GM23338 (cell line): ENCODE data around the gene SLC40A1. TPM values are rescaled to one million over a fixed set of nuclear protein-coding genes. Genes with fewer than 3 reads are reported as not detected.

ENCODE experiments used
- ATAC-seq: fragments of 200-7000 bp; cut with Tn5 transposase; 3 replicates; pipeline ENCODE4 v1.9.1; 2020
- DNase-seq: peaks from one replicate; pipeline ENCODE4 v3.0.0-alpha.2; 2015; ENCODE audit warnings: low spot score
- H2AFZ ChIP-seq: fragments of 200-600 bp; sonication (generic); 2 replicates; pipeline ENCODE4 v1.8.0; 2016; ENCODE audit warnings: antibody characterized with exemption, mild to moderate bottlenecking, moderate library complexity
- H3F3A ChIP-seq: fragments of 200-600 bp; sonication (generic); replicated peaks from 2 replicates; pipeline ENCODE4 v1.8.0; 2017; ENCODE audit warnings: antibody characterized with exemption, mixed run types, low read depth
- H3K27ac ChIP-seq: fragments of 200-600 bp; sonication (generic); 2 replicates; pipeline ENCODE4 v1.6.1; 2016; ENCODE audit warnings: low read depth
- H3K27me3 ChIP-seq: fragments of 200-600 bp; sonication (generic); 2 replicates; pipeline ENCODE4 v1.8.0; 2016; ENCODE audit warnings: mild to moderate bottlenecking, mixed run types, moderate library complexity; ENCODE audit not compliant: insufficient read depth
- H3K36me3 ChIP-seq: fragments of 200-600 bp; sonication (generic); 2 replicates; pipeline ENCODE4 v1.8.0; 2016; ENCODE audit warnings: mild to moderate bottlenecking; ENCODE audit not compliant: insufficient read depth
- H3K4me1 ChIP-seq: fragments of 200-600 bp; sonication (generic); 2 replicates; pipeline ENCODE4 v1.8.0; 2016; ENCODE audit warnings: mild to moderate bottlenecking, moderate library complexity; ENCODE audit not compliant: insufficient read depth
- H3K4me2 ChIP-seq: fragments of 200-600 bp; sonication (generic); 2 replicates; pipeline ENCODE4 v1.7.1; 2017; ENCODE audit warnings: mixed run types
- H3K4me3 ChIP-seq: fragments of 200-600 bp; sonication (generic); 2 replicates; pipeline ENCODE4 v1.6.1; 2016; ENCODE audit warnings: mixed run types
- H3K79me2 ChIP-seq: fragments of 200-600 bp; sonication (generic); replicated peaks from 2 replicates; pipeline ENCODE4 v1.8.0; 2017; ENCODE audit warnings: mild to moderate bottlenecking; ENCODE audit not compliant: insufficient read depth
- H3K9me2 ChIP-seq: fragments of 200-600 bp; sonication (generic); 2 replicates; pipeline ENCODE4 v1.8.0; 2017; ENCODE audit not compliant: insufficient read depth
- H4K20me1 ChIP-seq: fragments of 200-600 bp; sonication (generic); replicated peaks from 2 replicates; pipeline ENCODE4 v1.8.0; 2017; ENCODE audit warnings: mild to moderate bottlenecking; ENCODE audit not compliant: insufficient read depth
- H3K27ac Mint-ChIP-seq: 2 replicates; pipeline ENCODE4 v1.8.0; 2020; ENCODE audit warnings: inconsistent platforms, mild to moderate bottlenecking, moderate library complexity, mixed read lengths
- H3K27me3 Mint-ChIP-seq: 3 replicates; pipeline ENCODE4 v1.8.0; 2022; ENCODE audit warnings: low read depth, mild to moderate bottlenecking, moderate library complexity, mixed read lengths, inconsistent platforms; ENCODE audit not compliant: insufficient read depth, poor library complexity
- H3K36me3 Mint-ChIP-seq: 3 replicates; pipeline ENCODE4 v1.8.0; 2021; ENCODE audit warnings: low read depth, mild to moderate bottlenecking, inconsistent platforms, moderate library complexity, mixed read lengths
- H3K4me1 Mint-ChIP-seq: 3 replicates; pipeline ENCODE4 v1.8.0; 2020; ENCODE audit warnings: mild to moderate bottlenecking, inconsistent platforms, mixed read lengths
- H3K4me3 Mint-ChIP-seq: 3 replicates; pipeline ENCODE4 v1.8.0; 2021; ENCODE audit warnings: moderate library complexity, mild to moderate bottlenecking, inconsistent platforms, mixed read lengths
- H3K9me3 Mint-ChIP-seq: 3 replicates; pipeline ENCODE4 v1.8.0; 2020; ENCODE audit warnings: moderate library complexity, mild to moderate bottlenecking, inconsistent platforms, mixed read lengths
- CREB1 ChIP-seq: fragments of 250-450 bp; sonication (Bioruptor Pico); IDR thresholded peaks from 2 replicates; pipeline ENCODE4 v1.5.0; 2020; ENCODE audit warnings: low read depth, mild to moderate bottlenecking, moderate library complexity
- EZH2 ChIP-seq: fragments of 200-600 bp; sonication (generic); IDR thresholded peaks from one replicate; pipeline ENCODE4 v1.8.0; 2017; ENCODE audit warnings: antibody characterized with exemption, mild to moderate bottlenecking, low read depth; ENCODE audit not compliant: unreplicated experiment
- EZH2phosphoT487 ChIP-seq: fragments of 200-600 bp; sonication (generic); IDR thresholded peaks from one replicate; pipeline ENCODE4 v1.8.1; 2018; ENCODE audit warnings: antibody characterized with exemption; ENCODE audit not compliant: unreplicated experiment
- JUNB ChIP-seq: IDR thresholded peaks from one replicate; pipeline ENCODE4 v1.6.1; 2016; ENCODE audit warnings: antibody characterized with exemption; ENCODE audit not compliant: unreplicated experiment
- NANOG ChIP-seq: IDR thresholded peaks from 2 replicates; pipeline ENCODE4 v1.6.1; 2016; ENCODE audit warnings: antibody characterized with exemption, borderline replicate concordance
- POLR2AphosphoS5 ChIP-seq: IDR thresholded peaks from 2 replicates; pipeline ENCODE4 v1.6.1; 2016; ENCODE audit warnings: antibody characterized with exemption, low read depth
- REST ChIP-seq: IDR thresholded peaks from one replicate; pipeline ENCODE4 v1.6.1; 2018; ENCODE audit warnings: antibody characterized with exemption; ENCODE audit not compliant: unreplicated experiment
- STAT1 ChIP-seq: IDR thresholded peaks from one replicate; pipeline ENCODE4 v1.6.1; 2016; ENCODE audit warnings: antibody characterized with exemption; ENCODE audit not compliant: unreplicated experiment
- ZNF114 ChIP-seq: fragments of 250-450 bp; sonication (Bioruptor Pico); IDR thresholded peaks from 2 replicates; pipeline ENCODE4 v1.5.0; 2020; ENCODE audit warnings: mild to moderate bottlenecking, moderate library complexity
- ZNF331 ChIP-seq: fragments of 250-450 bp; sonication (Bioruptor Pico); IDR thresholded peaks from 2 replicates; pipeline ENCODE4 v1.5.0; 2020; ENCODE audit warnings: low read depth, mild to moderate bottlenecking, moderate library complexity
- polyA plus RNA-seq: library from polyadenylated mRNA; unstranded; fragments of >200 nt; fragmentation: Nextera tagmentation; extraction: Ambion mirVana; gene quantifications from 2 replicates; pipeline ENCODE4 v1.2.1, GENCODE V29; 2016
- total RNA-seq: library from RNA; depleted of rRNA; stranded (reverse); fragments of >200 nt; shearing (Covaris generic); gene quantifications from 2 replicates; pipeline ENCODE4 v1.2.3, GENCODE V29; 2014
- TF ChIP-seq, protein P1 (sequence below), 2 experiments: fragments of 200-600 bp in 1 of 2; sonication (generic) in 1 of 2; conservative IDR thresholded peaks; 2 replicates each; pipeline versions ENCODE4 v1.5.1 to v1.6.1; 2016 to 2017; ENCODE audit warnings: antibody characterized with exemption in 2 of 2, low read depth in 2 of 2, mild to moderate bottlenecking in 2 of 2, moderate library complexity in 1 of 2
- TF ChIP-seq, protein P2 (sequence below): IDR thresholded peaks from 2 replicates; pipeline ENCODE4 v1.6.1; 2016; ENCODE audit warnings: antibody characterized with exemption
- TF ChIP-seq, protein P3 (sequence below): fragments of 250-450 bp; sonication (Bioruptor Pico); IDR thresholded peaks from 2 replicates; pipeline ENCODE4 v1.5.0; 2020; ENCODE audit warnings: mild to moderate bottlenecking, moderate library complexity

Gene SLC40A1
- total and polyA plus RNA-seq, 2 experiments from 2014 or later, result 0.08 TPM; not detected in 1

- no peak for DNase-seq
- Histone ChIP-seq H4K20me1 (no peaks in the 10 kb centered on the region), H3F3A (no peaks in the 10 kb centered on the region), H3K9me2 (no peaks in the 10 kb centered on the region), H2AFZ (peak overlapping the region; percentile 8), H3K36me3 (no peaks in the 10 kb centered on the region), H3K27ac (no peak overlapping the region), H3K27me3 (no peaks in the 10 kb centered on the region), H3K79me2 (no peaks in the 10 kb centered on the region), H3K4me3 (no peak overlapping the region), H3K4me1 (peaks cover 8% of the 10 kb centered on the region), H3K4me2 (no peak overlapping the region)
- H3K9me3 Mint-ChIP-seq, result no peaks in the 10 kb centered on the region
- no peak overlapping the region for H3K4me3 Mint-ChIP-seq
- no peaks in the 10 kb centered on the region for H3K36me3 Mint-ChIP-seq
- no peak for TF ChIP-seq STAT1
- TF ChIP-seq, protein P1, sequence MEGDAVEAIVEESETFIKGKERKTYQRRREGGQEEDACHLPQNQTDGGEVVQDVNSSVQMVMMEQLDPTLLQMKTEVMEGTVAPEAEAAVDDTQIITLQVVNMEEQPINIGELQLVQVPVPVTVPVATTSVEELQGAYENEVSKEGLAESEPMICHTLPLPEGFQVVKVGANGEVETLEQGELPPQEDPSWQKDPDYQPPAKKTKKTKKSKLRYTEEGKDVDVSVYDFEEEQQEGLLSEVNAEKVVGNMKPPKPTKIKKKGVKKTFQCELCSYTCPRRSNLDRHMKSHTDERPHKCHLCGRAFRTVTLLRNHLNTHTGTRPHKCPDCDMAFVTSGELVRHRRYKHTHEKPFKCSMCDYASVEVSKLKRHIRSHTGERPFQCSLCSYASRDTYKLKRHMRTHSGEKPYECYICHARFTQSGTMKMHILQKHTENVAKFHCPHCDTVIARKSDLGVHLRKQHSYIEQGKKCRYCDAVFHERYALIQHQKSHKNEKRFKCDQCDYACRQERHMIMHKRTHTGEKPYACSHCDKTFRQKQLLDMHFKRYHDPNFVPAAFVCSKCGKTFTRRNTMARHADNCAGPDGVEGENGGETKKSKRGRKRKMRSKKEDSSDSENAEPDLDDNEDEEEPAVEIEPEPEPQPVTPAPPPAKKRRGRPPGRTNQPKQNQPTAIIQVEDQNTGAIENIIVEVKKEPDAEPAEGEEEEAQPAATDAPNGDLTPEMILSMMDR (conservative IDR thresholded peaks at IDR 0.05; ENCODE audit: low read depth in 2 of 2), result no peak
- no peak for TF ChIP-seq ZNF331 (CRISPR knock-in tag)
- TF ChIP-seq REST, result no peak
- TF ChIP-seq, protein P2, sequence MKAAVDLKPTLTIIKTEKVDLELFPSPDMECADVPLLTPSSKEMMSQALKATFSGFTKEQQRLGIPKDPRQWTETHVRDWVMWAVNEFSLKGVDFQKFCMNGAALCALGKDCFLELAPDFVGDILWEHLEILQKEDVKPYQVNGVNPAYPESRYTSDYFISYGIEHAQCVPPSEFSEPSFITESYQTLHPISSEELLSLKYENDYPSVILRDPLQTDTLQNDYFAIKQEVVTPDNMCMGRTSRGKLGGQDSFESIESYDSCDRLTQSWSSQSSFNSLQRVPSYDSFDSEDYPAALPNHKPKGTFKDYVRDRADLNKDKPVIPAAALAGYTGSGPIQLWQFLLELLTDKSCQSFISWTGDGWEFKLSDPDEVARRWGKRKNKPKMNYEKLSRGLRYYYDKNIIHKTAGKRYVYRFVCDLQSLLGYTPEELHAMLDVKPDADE, result no peak
- no peak for TF ChIP-seq EZH2
- TF ChIP-seq ZNF114 (CRISPR knock-in tag), result no peak
- TF ChIP-seq CREB1 (CRISPR knock-in tag), result no peak
- TF ChIP-seq POLR2AphosphoS5, result no peak
- TF ChIP-seq, protein P3, sequence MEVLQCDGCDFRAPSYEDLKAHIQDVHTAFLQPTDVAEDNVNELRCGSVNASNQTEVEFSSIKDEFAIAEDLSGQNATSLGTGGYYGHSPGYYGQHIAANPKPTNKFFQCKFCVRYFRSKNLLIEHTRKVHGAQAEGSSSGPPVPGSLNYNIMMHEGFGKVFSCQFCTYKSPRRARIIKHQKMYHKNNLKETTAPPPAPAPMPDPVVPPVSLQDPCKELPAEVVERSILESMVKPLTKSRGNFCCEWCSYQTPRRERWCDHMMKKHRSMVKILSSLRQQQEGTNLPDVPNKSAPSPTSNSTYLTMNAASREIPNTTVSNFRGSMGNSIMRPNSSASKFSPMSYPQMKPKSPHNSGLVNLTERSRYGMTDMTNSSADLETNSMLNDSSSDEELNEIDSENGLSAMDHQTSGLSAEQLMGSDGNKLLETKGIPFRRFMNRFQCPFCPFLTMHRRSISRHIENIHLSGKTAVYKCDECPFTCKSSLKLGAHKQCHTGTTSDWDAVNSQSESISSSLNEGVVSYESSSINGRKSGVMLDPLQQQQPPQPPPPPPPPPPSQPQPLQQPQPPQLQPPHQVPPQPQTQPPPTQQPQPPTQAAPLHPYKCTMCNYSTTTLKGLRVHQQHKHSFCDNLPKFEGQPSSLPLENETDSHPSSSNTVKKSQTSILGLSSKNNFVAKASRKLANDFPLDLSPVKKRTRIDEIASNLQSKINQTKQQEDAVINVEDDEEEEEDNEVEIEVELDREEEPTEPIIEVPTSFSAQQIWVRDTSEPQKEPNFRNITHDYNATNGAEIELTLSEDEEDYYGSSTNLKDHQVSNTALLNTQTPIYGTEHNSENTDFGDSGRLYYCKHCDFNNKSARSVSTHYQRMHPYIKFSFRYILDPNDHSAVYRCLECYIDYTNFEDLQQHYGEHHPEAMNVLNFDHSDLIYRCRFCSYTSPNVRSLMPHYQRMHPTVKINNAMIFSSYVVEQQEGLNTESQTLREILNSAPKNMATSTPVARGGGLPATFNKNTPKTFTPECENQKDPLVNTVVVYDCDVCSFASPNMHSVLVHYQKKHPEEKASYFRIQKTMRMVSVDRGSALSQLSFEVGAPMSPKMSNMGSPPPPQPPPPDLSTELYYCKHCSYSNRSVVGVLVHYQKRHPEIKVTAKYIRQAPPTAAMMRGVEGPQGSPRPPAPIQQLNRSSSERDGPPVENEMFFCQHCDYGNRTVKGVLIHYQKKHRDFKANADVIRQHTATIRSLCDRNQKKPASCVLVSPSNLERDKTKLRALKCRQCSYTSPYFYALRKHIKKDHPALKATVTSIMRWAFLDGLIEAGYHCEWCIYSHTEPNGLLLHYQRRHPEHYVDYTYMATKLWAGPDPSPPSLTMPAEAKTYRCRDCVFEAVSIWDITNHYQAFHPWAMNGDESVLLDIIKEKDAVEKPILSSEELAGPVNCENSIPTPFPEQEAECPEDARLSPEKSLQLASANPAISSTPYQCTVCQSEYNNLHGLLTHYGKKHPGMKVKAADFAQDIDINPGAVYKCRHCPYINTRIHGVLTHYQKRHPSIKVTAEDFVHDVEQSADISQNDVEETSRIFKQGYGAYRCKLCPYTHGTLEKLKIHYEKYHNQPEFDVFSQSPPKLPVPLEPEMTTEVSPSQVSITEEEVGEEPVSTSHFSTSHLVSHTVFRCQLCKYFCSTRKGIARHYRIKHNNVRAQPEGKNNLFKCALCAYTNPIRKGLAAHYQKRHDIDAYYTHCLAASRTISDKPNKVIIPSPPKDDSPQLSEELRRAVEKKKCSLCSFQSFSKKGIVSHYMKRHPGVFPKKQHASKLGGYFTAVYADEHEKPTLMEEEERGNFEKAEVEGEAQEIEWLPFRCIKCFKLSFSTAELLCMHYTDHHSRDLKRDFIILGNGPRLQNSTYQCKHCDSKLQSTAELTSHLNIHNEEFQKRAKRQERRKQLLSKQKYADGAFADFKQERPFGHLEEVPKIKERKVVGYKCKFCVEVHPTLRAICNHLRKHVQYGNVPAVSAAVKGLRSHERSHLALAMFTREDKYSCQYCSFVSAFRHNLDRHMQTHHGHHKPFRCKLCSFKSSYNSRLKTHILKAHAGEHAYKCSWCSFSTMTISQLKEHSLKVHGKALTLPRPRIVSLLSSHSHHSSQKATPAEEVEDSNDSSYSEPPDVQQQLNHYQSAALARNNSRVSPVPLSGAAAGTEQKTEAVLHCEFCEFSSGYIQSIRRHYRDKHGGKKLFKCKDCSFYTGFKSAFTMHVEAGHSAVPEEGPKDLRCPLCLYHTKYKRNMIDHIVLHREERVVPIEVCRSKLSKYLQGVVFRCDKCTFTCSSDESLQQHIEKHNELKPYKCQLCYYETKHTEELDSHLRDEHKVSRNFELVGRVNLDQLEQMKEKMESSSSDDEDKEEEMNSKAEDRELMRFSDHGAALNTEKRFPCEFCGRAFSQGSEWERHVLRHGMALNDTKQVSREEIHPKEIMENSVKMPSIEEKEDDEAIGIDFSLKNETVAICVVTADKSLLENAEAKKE, result no peak
- no peak for TF ChIP-seq JUNB
- TF ChIP-seq NANOG, result no peak
- no peak for TF ChIP-seq EZH2phosphoT487
- H3K4me1 Mint-ChIP-seq, result peaks cover 7% of the 10 kb centered on the region
- H3K27me3 Mint-ChIP-seq, result peaks cover 3% of the 10 kb centered on the region
- no peak overlapping the region for H3K27ac Mint-ChIP-seq
- no peak for ATAC-seq
Observed at GRCh38 chr2:189629531-189630453, 49.2 kb upstream of the SLC40A1 start.
